HepG2 (cell line): ENCODE results near the gene INTS6L. TPM values are rescaled to one million over a fixed set of nuclear protein-coding genes. Genes with fewer than 3 reads are reported as not detected.

Experiments
- ATAC-seq: fragments of 200-7000 bp; cut with Tn5 transposase; 3 replicates; pipeline ENCODE4 v1.9.1; 2020; ENCODE audit warnings: mild to moderate bottlenecking, moderate library complexity
- BruUV-seq: library from RNA; stranded (reverse); fragments of 400-500 nt; replicated peaks from 2 replicates; lab custom pipeline; 2021; lab: Mats Ljungman, UMichigan
- CTCF ChIA-PET: fragments of 300-600 bp; formaldehyde crosslinking; extraction: SDS; loops from one replicate; lab custom pipeline; 2021; ENCODE audit warnings: low total read pairs, inconsistent platforms, low intra/inter-chr PET ratio; lab: Yijun Ruan, JAX
- POLR2A ChIA-PET: fragments of 350-600 bp; sonication (Branson Sonifier 250); formaldehyde crosslinking; loops from one replicate; lab custom pipeline; 2020; ENCODE audit warnings: antibody characterized with exemption, inconsistent platforms; lab: Yijun Ruan, JAX
- DNase-seq: peaks from one replicate; pipeline ENCODE4 v3.0.0-alpha.2; 2015; ENCODE audit warnings: low spot score
- FAIRE-seq: peaks from 3 replicates; lab custom pipeline; 2011; peaks lifted over from hg19 to GRCh38; lab: Jason Lieb, UNC
- H2AFZ ChIP-seq: one replicate; pipeline ENCODE4 v1.6.1; 2011; ENCODE audit warnings: low read length, inconsistent platforms
- H3K27ac ChIP-seq: fragments of 300-600 bp; 3 replicates; pipeline ENCODE4 v1.8.0; 2011; ENCODE audit warnings: mixed run types, mild to moderate bottlenecking, mixed read lengths, low read length, inconsistent platforms; ENCODE audit not compliant: insufficient read depth; ENCODE audit errors: extremely low read length
- H3K27me3 ChIP-seq, 2 experiments: fragments of 200-600 bp in 1 of 2; 2 replicates in 1 of 2; 3 replicates in 1 of 2; pipeline versions ENCODE4 v1.6.0 to v1.8.0; 2011; ENCODE audit warnings: low read length in 2 of 2, mild to moderate bottlenecking in 2 of 2, moderate library complexity in 2 of 2, inconsistent platforms in 1 of 2; ENCODE audit not compliant: insufficient read depth in 2 of 2, control insufficient read depth in 1 of 2
- H3K36me3 ChIP-seq, 2 experiments: fragments of 200-600 bp in 1 of 2; replicated peaks in 1 of 2; 2 replicates in 1 of 2; 3 replicates in 1 of 2; pipeline versions ENCODE4 v1.5.1 to v1.8.0; 2011; ENCODE audit warnings: low read length in 2 of 2, inconsistent platforms in 1 of 2; ENCODE audit not compliant: insufficient read depth in 2 of 2, control insufficient read depth in 1 of 2
- H3K4me1 ChIP-seq: 2 replicates; pipeline ENCODE4 v1.5.1; 2012; ENCODE audit warnings: low read length, inconsistent platforms; ENCODE audit not compliant: insufficient read depth
- H3K4me2 ChIP-seq: 2 replicates; pipeline ENCODE4 v1.6.0; 2011; ENCODE audit warnings: low read depth, low read length, inconsistent platforms
- H3K4me3 ChIP-seq, 3 experiments: fragments of 200-600 bp in 1 of 3; sonication (generic), shearing (Covaris generic) in 1 of 3; replicated peaks in 1 of 3; 2 replicates each; pipeline ENCODE4 v1.5.1; 2011 to 2016; ENCODE audit warnings: low read length in 3 of 3, inconsistent platforms in 2 of 3, low read depth in 2 of 3, mild to moderate bottlenecking in 2 of 3, control low read depth in 1 of 3, mixed read lengths in 1 of 3; ENCODE audit not compliant: insufficient read depth in 1 of 3
- H3K79me2 ChIP-seq: one replicate; pipeline ENCODE4 v1.6.1; 2011; ENCODE audit warnings: low read length, inconsistent platforms; ENCODE audit not compliant: insufficient read depth
- H3K9ac ChIP-seq: 2 replicates; pipeline ENCODE4 v1.6.0; 2011; ENCODE audit warnings: mild to moderate bottlenecking, low read depth, low read length, inconsistent platforms; ENCODE audit not compliant: insufficient read depth
- H3K9me3 ChIP-seq: 2 replicates; pipeline ENCODE4 v1.5.1; 2012; ENCODE audit warnings: mild to moderate bottlenecking, low read length
- H4K20me1 ChIP-seq: 2 replicates; pipeline ENCODE4 v1.6.0; 2011; ENCODE audit warnings: inconsistent platforms, mild to moderate bottlenecking, low read length, moderate library complexity; ENCODE audit not compliant: insufficient read depth
- AGO2 ChIP-seq: fragments of 200-400 bp; formaldehyde crosslinking; optimal IDR thresholded peaks from 2 replicates; pipeline ENCODE3; 2017; ENCODE audit warnings: mild to moderate bottlenecking, low read depth, low read length, moderate library complexity
- CENPT ChIP-seq: sonication (generic); formaldehyde crosslinking; IDR thresholded peaks from 2 replicates; pipeline ENCODE4 v1.8.0; 2022; ENCODE audit warnings: low read depth, mild to moderate bottlenecking, moderate library complexity, missing genetic modification reagents
- CHD2 ChIP-seq: IDR thresholded peaks from 2 replicates; pipeline ENCODE4 v1.6.1; 2011; ENCODE audit warnings: low read depth, low read length, improper control_type of control experiment
- FOSL2 ChIP-seq: sonication (generic); formaldehyde crosslinking; IDR thresholded peaks from 2 replicates; pipeline ENCODE4 v1.4.0; 2020; ENCODE audit warnings: missing genetic modification reagents
- GFI1 ChIP-seq: sonication (generic); formaldehyde crosslinking; IDR thresholded peaks from 2 replicates; pipeline ENCODE4 v1.5.0; 2020; ENCODE audit warnings: missing genetic modification reagents, mild to moderate bottlenecking, borderline replicate concordance
- NR2F6 ChIP-seq, 2 experiments: IDR thresholded peaks; 2 replicates each; pipeline ENCODE4 v1.6.1; 2016; ENCODE audit warnings: antibody characterized with exemption in 1 of 2, mild to moderate bottlenecking in 1 of 2
- PITX1 ChIP-seq: sonication (generic); formaldehyde crosslinking; IDR thresholded peaks from 2 replicates; pipeline ENCODE4 v1.5.1; 2020; ENCODE audit warnings: mild to moderate bottlenecking, missing genetic modification reagents
- ZNF317 ChIP-seq: sonication (generic); formaldehyde crosslinking; IDR thresholded peaks from 2 replicates; pipeline ENCODE4 v1.5.0; 2020; ENCODE audit warnings: mild to moderate bottlenecking, missing genetic modification reagents
- ZNF558 ChIP-seq: sonication (generic); formaldehyde crosslinking; IDR thresholded peaks from 2 replicates; pipeline ENCODE4 v1.9.0; 2022; ENCODE audit warnings: mild to moderate bottlenecking, missing genetic modification reagents, borderline replicate concordance
- ZNF577 ChIP-seq: sonication (generic); formaldehyde crosslinking; IDR thresholded peaks from 2 replicates; pipeline ENCODE4 v1.4.0; 2020; ENCODE audit warnings: mild to moderate bottlenecking, low read depth, missing genetic modification reagents, borderline replicate concordance
- WGBS: methylation state at CpG from one replicate; pipeline ENCODE4 v1.1.6; 2017; ENCODE audit warnings: low lambda C conversion rate; 5-methylcytosine and 5-hydroxymethylcytosine counted together
- in situ Hi-C: cut with HindIII; loops from 2 replicates; pipeline ENCODE4 v1.10.0; 2017; ENCODE audit warnings: low pct_unique_long_range_greater_than_20kb; ENCODE audit not compliant: extremely low pct_ligation_motif_present
- intact Hi-C: fragments of 100-400 bp; cut with micrococcal nuclease; formaldehyde crosslinking; loops from one replicate; pipeline ENCODE4 v1.10.0; 2022; ENCODE audit not compliant: unreplicated experiment
- polyA plus RNA-seq, 8 experiments: library from polyadenylated mRNA; depleted of rRNA in 3 of 8; stranded (reverse) in 7 of 8; unstranded in 1 of 8; fragments of >200 nt; fragmentation: Illumina TruSeq in 4 of 8; extraction: Trizol in 4 of 8; gene quantifications; 2 replicates each; pipeline versions ENCODE4 v1.2.1 to v1.2.3, GENCODE V29; 2011 to 2016; ENCODE audit warnings: low read depth in 4 of 8, missing spikeins in 1 of 8, mixed read lengths in 1 of 8; ENCODE audit not compliant: insufficient read depth in 1 of 8
- total RNA-seq, 5 experiments: library from RNA; depleted of rRNA; stranded (reverse); fragments of >200 nt; fragmentation: Illumina TruSeq; extraction: Trizol; gene quantifications; 2 replicates each; pipeline ENCODE4 v1.2.3, GENCODE V29; 2016; ENCODE audit warnings: low read depth in 1 of 5
- TF ChIP-seq, protein P1 (sequence below): IDR thresholded peaks from 2 replicates; pipeline ENCODE4 v1.6.1; 2012; ENCODE audit warnings: low read depth, low read length, improper control_type of control experiment
- TF ChIP-seq, protein P2 (sequence below): sonication (generic); formaldehyde crosslinking; IDR thresholded peaks from 2 replicates; pipeline ENCODE4 v1.4.0; 2020; ENCODE audit warnings: missing genetic modification reagents
- TF ChIP-seq, protein P3 (sequence below): sonication (generic); formaldehyde crosslinking; IDR thresholded peaks from 2 replicates; pipeline ENCODE4 v1.8.0; 2022; ENCODE audit warnings: low read depth, missing genetic modification reagents
- TF ChIP-seq, protein P4 (sequence below): sonication (generic); formaldehyde crosslinking; IDR thresholded peaks from 2 replicates; pipeline ENCODE4 v1.9.0; 2021; ENCODE audit warnings: missing genetic modification reagents, mild to moderate bottlenecking, borderline replicate concordance
- TF ChIP-seq, protein P5 (sequence below): sonication (generic); formaldehyde crosslinking; IDR thresholded peaks from 2 replicates; pipeline ENCODE4 v1.8.1; 2023; ENCODE audit warnings: missing genetic modification reagents, mild to moderate bottlenecking, borderline replicate concordance

INTS6L gene
- total and polyA plus RNA-seq, 2 of the 13 experiments (the other 11 are each of a cell fraction or from before 2014, with no cell fraction given) = not detected

DNA sequence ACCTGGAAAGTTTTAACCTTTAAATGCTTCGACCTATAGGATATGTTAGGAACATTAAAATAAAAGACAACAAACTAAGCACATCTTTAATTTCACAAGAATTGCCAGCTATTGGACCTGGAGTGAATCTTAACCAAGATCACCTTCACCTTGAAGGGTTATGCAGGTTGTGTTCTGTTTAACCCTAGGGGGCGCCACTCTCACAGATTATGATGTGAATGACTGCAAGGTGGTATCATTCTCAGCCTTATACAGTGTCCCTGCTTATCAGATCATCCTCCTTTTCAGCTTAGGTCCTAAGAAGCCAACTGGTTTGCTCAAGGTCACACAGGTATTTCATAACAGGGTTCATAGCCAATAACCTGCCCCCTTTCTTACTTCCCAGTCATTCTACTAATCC, 23.5 kb downstream of the INTS6L start:
- TF ChIP-seq CENPT (CRISPR knock-in tag) (no peak), CHD2 (no peak), NR2F6 (IDR thresholded peaks at IDR 0.05) (no peak), NR2F6 (CRISPR knock-in tag; IDR thresholded peaks at IDR 0.05) (no peak), AGO2 (no peak), ZNF558 (CRISPR knock-in tag) (no peak), ZNF317 (CRISPR knock-in tag) (no peak), FOSL2 (CRISPR knock-in tag) (no peak), ZNF577 (CRISPR knock-in tag) (no peak), PITX1 (CRISPR knock-in tag) (no peak), GFI1 (CRISPR knock-in tag) (no peak)
- TF ChIP-seq, protein P1, sequence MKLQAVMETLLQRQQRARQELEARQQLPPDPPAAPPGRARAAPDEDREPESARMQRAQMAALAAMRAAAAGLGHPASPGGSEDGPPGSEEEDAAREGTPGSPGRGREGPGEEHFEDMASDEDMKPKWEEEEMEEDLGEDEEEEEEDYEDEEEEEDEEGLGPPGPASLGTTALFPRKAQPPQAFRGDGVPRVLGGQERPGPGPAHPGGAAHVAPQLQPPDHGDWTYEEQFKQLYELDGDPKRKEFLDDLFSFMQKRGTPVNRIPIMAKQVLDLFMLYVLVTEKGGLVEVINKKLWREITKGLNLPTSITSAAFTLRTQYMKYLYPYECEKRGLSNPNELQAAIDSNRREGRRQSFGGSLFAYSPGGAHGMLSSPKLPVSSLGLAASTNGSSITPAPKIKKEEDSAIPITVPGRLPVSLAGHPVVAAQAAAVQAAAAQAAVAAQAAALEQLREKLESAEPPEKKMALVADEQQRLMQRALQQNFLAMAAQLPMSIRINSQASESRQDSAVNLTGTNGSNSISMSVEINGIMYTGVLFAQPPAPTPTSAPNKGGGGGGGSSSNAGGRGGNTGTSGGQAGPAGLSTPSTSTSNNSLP = no peak
- TF ChIP-seq, protein P2, sequence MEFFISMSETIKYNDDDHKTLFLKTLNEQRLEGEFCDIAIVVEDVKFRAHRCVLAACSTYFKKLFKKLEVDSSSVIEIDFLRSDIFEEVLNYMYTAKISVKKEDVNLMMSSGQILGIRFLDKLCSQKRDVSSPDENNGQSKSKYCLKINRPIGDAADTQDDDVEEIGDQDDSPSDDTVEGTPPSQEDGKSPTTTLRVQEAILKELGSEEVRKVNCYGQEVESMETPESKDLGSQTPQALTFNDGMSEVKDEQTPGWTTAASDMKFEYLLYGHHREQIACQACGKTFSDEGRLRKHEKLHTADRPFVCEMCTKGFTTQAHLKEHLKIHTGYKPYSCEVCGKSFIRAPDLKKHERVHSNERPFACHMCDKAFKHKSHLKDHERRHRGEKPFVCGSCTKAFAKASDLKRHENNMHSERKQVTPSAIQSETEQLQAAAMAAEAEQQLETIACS (CRISPR knock-in tag) = no peak
- TF ChIP-seq, protein P3, sequence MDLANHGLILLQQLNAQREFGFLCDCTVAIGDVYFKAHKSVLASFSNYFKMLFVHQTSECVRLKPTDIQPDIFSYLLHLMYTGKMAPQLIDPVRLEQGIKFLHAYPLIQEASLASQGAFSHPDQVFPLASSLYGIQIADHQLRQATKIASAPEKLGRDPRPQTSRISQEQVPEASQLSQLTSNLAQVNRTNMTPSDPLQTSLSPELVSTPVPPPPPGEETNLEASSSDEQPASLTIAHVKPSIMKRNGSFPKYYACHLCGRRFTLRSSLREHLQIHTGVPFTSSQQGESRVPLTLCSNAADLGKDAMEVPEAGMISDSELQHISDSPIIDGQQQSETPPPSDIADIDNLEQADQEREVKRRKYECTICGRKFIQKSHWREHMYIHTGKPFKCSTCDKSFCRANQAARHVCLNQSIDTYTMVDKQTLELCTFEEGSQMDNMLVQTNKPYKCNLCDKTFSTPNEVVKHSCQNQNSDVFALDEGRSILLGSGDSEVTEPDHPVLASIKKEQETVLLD (CRISPR knock-in tag) = no peak
- TF ChIP-seq, protein P4, sequence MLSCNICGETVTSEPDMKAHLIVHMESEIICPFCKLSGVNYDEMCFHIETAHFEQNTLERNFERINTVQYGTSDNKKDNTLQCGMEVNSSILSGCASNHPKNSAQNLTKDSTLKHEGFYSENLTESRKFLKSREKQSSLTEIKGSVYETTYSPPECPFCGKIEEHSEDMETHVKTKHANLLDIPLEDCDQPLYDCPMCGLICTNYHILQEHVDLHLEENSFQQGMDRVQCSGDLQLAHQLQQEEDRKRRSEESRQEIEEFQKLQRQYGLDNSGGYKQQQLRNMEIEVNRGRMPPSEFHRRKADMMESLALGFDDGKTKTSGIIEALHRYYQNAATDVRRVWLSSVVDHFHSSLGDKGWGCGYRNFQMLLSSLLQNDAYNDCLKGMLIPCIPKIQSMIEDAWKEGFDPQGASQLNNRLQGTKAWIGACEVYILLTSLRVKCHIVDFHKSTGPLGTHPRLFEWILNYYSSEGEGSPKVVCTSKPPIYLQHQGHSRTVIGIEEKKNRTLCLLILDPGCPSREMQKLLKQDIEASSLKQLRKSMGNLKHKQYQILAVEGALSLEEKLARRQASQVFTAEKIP = no peak
- TF ChIP-seq, protein P5, sequence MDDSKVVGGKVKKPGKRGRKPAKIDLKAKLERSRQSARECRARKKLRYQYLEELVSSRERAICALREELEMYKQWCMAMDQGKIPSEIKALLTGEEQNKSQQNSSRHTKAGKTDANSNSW = no peak
- DNase-seq = no peak
- Histone ChIP-seq H3K27me3 (0 out of 5 replicates have a peak, but pooled peaks cover 0 to 2% of the 10 kb centered on the region in 2 experiments), H3K4me3 (no peak overlapping the region), H3K27ac (no peak overlapping the region), H3K9me3 (no peaks in the 10 kb centered on the region), H4K20me1 (no peaks in the 10 kb centered on the region), H3K4me1 (no peaks in the 10 kb centered on the region), H3K4me2 (no peak overlapping the region), H3K79me2 (no peaks in the 10 kb centered on the region), H2AFZ (no peak overlapping the region), H3K9ac (no peak overlapping the region), H3K36me3 (no peaks in the 10 kb centered on the region)
- ChIA-PET POLR2A (no interaction called here), CTCF (no interaction called here)
- intact Hi-C loops = no loop called here
- no TSS peak for BruUV-seq
- peak; percentile 34 for FAIRE-seq
- in situ Hi-C loops = no loop called here
- no peak for ATAC-seq
- 0% methylated on average over 1 of the region's 2 CpGs for WGBS
